HFFc6 (cell line): ENCODE results near the gene TBC1D7. TPM values are rescaled to one million over a fixed set of nuclear protein-coding genes. Genes with fewer than 3 reads are reported as not detected.

ENCODE experiments used
- DNase-seq: peaks from one replicate; pipeline ENCODE4 v3.0.0-alpha.2; 2018
- H3K27ac Mint-ChIP-seq: 2 replicates; pipeline ENCODE4 v1.8.0; 2020; ENCODE audit warnings: mild to moderate bottlenecking, mixed read lengths
- H3K27me3 Mint-ChIP-seq: 2 replicates; pipeline ENCODE4 v1.8.0; 2021; ENCODE audit warnings: mild to moderate bottlenecking, moderate library complexity, mixed read lengths; ENCODE audit not compliant: insufficient read depth
- H3K36me3 Mint-ChIP-seq: 2 replicates; pipeline ENCODE4 v1.8.0; 2021; ENCODE audit warnings: low read depth, mixed read lengths
- H3K4me1 Mint-ChIP-seq: 2 replicates; pipeline ENCODE4 v1.8.0; 2020; ENCODE audit warnings: low read depth, mixed read lengths
- H3K4me3 Mint-ChIP-seq: 2 replicates; pipeline ENCODE4 v1.8.0; 2020; ENCODE audit warnings: mild to moderate bottlenecking, moderate library complexity, mixed read lengths
- H3K9me3 Mint-ChIP-seq: 2 replicates; pipeline ENCODE4 v1.8.0; 2020; ENCODE audit warnings: mild to moderate bottlenecking, mixed read lengths
- CTCF ChIP-seq: fragments of 200-600 bp; sonication (generic); IDR thresholded peaks from 2 replicates; pipeline ENCODE4 v1.5.0; 2021; ENCODE audit warnings: antibody characterized with exemption, mild to moderate bottlenecking
- total RNA-seq, 6 experiments: library from RNA; stranded (reverse); fragmentation: NEBNext Ultra II Directional; extraction: Animal tissue kit (Norgen Biotek cat#: 25700); gene quantifications; 2 replicates in 1 of 6; 3 replicates in 5 of 6; pipeline ENCODE4 v1.2.3, GENCODE V29; 2021

TBC1D7 gene
- total RNA-seq, 6 experiments from 2014 or later = 11.5 to 15.1 (median 14.6) TPM

GRCh38 chr6:13260831-13261230 is 67.5 kb downstream of the TBC1D7 start:
- Mint-ChIP-seq H3K4me3 (no peak overlapping the region), H3K27ac (no peak overlapping the region), H3K9me3 (no peaks in the 10 kb centered on the region), H3K27me3 (peaks cover 4% of the 10 kb centered on the region), H3K4me1 (peaks cover 25% of the 10 kb centered on the region), H3K36me3 (no peaks in the 10 kb centered on the region; the same call in 1 of the 2 replicates)
- no peak for DNase-seq
- no peak for TF ChIP-seq CTCF

- Mint-ChIP-seq H3K27ac (no peak overlapping the region), H3K9me3 (no peaks in the 10 kb centered on the region)
These were observed 68.2 kb downstream of the TBC1D7 start for GRCh38 chr6:13260101-13260598.

GRCh38 chr6:13259393-13259792 is 68.9 kb downstream of the TBC1D7 start:
- H3K27ac Mint-ChIP-seq = no peak overlapping the region
- no peaks in the 10 kb centered on the region for H3K9me3 Mint-ChIP-seq
- H3K36me3 Mint-ChIP-seq = no peaks in the 10 kb centered on the region
- no peak overlapping the region for H3K4me3 Mint-ChIP-seq
- H3K4me1 Mint-ChIP-seq = peaks cover 25% of the 10 kb centered on the region
- H3K27me3 Mint-ChIP-seq = peaks cover 1% of the 10 kb centered on the region; the same call in 1 of the 2 replicates
- no peak for TF ChIP-seq CTCF
- DNase-seq = no peak

More at GRCh38 chr6:13260101-13260598, 68.2 kb downstream of the TBC1D7 start:
- no peak for TF ChIP-seq CTCF
- H3K4me1 Mint-ChIP-seq = peaks cover 25% of the 10 kb centered on the region
- no peak overlapping the region for H3K4me3 Mint-ChIP-seq
- H3K36me3 Mint-ChIP-seq = no peaks in the 10 kb centered on the region; the same call in 1 of the 2 replicates
- DNase-seq = no peak
- H3K27me3 Mint-ChIP-seq = peaks cover 4% of the 10 kb centered on the region

- DNase-seq = no peak
- no peak overlapping the region for H3K4me3 Mint-ChIP-seq
- no peak for TF ChIP-seq CTCF
- H3K27ac Mint-ChIP-seq = no peak overlapping the region
- H3K4me1 Mint-ChIP-seq = peaks cover 9% of the 10 kb centered on the region
- H3K27me3 Mint-ChIP-seq = peaks cover 1% of the 10 kb centered on the region; the same call in 1 of the 2 replicates
- H3K36me3 Mint-ChIP-seq = no peaks in the 10 kb centered on the region
- no peaks in the 10 kb centered on the region for H3K9me3 Mint-ChIP-seq
These were observed 71.9 kb downstream of the TBC1D7 start for GRCh38 chr6:13256266-13257001.

Other genes starting within 250 kb of the TBC1D7 start
- gene GFOD1, start 159.1 kb upstream of the TBC1D7 start, total RNA-seq = 1 to 10 TPM; 2.3 to 4.7 (median 2.9) TPM
- gene SIRT5, start 246.1 kb upstream of the TBC1D7 start, total RNA-seq = 1 to 10 TPM; 4.3 to 7.0 (median 6.3) TPM